ENCODE data around the gene GAN.

The GAN gene

GRCh38 chr16:81314603-81315270 lies at the start of gene GAN (continued):
- TF ChIP-seq ZNF404 (tag by site-specific recombination; IDR thresholded peaks at IDR 0.05) = no peak
- TF ChIP-seq ZBTB11 (tag by site-specific recombination; conservative IDR thresholded peaks at IDR 0.05; ENCODE audit: low read depth) = peak; percentile 84
- TF ChIP-seq ZSCAN23 (tag by site-specific recombination; IDR thresholded peaks at IDR 0.05) = no peak
- no peak for TF ChIP-seq RBAK (tag by site-specific recombination; IDR thresholded peaks at IDR 0.05)
- no peak for TF ChIP-seq ZNF501 (tag by site-specific recombination; IDR thresholded peaks at IDR 0.05)
- 0 out of 2 replicates have a peak, but pooled peaks have one; percentile 46 for TF ChIP-seq ZNF580 (tag by site-specific recombination; IDR thresholded peaks at IDR 0.05)
- TF ChIP-seq ZNF23 (tag by site-specific recombination; IDR thresholded peaks at IDR 0.05; ENCODE audit: borderline replicate concordance) = no peak
- TF ChIP-seq ZNF529 (tag by site-specific recombination; IDR thresholded peaks at IDR 0.05; ENCODE audit: insufficient replicate concordance) = no peak
- no peak for TF ChIP-seq ZSCAN16 (tag by site-specific recombination; IDR thresholded peaks at IDR 0.05)
- no peak for TF ChIP-seq ZNF140 (tag by site-specific recombination; IDR thresholded peaks at IDR 0.05)
- peak; percentile 90 for TF ChIP-seq PATZ1 (tag by site-specific recombination; IDR thresholded peaks at IDR 0.05)
- TF ChIP-seq ZNF704 (tag by site-specific recombination; IDR thresholded peaks at IDR 0.05) = no peak
- TF ChIP-seq ZNF239 (tag by site-specific recombination; IDR thresholded peaks at IDR 0.05) = no peak
- no peak for TF ChIP-seq ZNF837 (tag by site-specific recombination; IDR thresholded peaks at IDR 0.05)
- no peak for TF ChIP-seq YY2 (tag by site-specific recombination; IDR thresholded peaks at IDR 0.05)
- TF ChIP-seq ZNF426 (tag by site-specific recombination; IDR thresholded peaks at IDR 0.05) = no peak
- no peak for TF ChIP-seq ZNF792 (tag by site-specific recombination; IDR thresholded peaks at IDR 0.05)
- peak; percentile 55 for TF ChIP-seq ZNF692 (tag by site-specific recombination; IDR thresholded peaks at IDR 0.05)
- TF ChIP-seq KLF1 (tag by site-specific recombination; IDR thresholded peaks at IDR 0.05) = peak; percentile 68; the same call in 1 of the 2 replicates
- peak; percentile 77 for TF ChIP-seq ZBTB26 (tag by site-specific recombination; optimal IDR thresholded peaks at IDR 0.05)
- TF ChIP-seq ZBTB48 (tag by site-specific recombination; IDR thresholded peaks at IDR 0.05) = no peak
- no peak for TF ChIP-seq ZBTB6 (tag by site-specific recombination; IDR thresholded peaks at IDR 0.05)
- TF ChIP-seq ZNF514 (tag by site-specific recombination; IDR thresholded peaks at IDR 0.05) = no peak
- TF ChIP-seq ZNF112 (tag by site-specific recombination; IDR thresholded peaks at IDR 0.05) = no peak
- TF ChIP-seq ZNF24 (tag by site-specific recombination; IDR thresholded peaks at IDR 0.05) = no peak
